ENCODE results near the gene RACGAP1. TPM values are rescaled to one million over a fixed set of nuclear protein-coding genes. Genes with fewer than 3 reads are reported as not detected.
"Not testable (repeated sequence)": the region's sequence is repeated elsewhere in the genome, so short reads cannot be mapped to it uniquely, and the experiment has no call there.

RACGAP1 gene
- total RNA-seq, 1 donor from 2014 or later: 27.2 TPM

DNA sequence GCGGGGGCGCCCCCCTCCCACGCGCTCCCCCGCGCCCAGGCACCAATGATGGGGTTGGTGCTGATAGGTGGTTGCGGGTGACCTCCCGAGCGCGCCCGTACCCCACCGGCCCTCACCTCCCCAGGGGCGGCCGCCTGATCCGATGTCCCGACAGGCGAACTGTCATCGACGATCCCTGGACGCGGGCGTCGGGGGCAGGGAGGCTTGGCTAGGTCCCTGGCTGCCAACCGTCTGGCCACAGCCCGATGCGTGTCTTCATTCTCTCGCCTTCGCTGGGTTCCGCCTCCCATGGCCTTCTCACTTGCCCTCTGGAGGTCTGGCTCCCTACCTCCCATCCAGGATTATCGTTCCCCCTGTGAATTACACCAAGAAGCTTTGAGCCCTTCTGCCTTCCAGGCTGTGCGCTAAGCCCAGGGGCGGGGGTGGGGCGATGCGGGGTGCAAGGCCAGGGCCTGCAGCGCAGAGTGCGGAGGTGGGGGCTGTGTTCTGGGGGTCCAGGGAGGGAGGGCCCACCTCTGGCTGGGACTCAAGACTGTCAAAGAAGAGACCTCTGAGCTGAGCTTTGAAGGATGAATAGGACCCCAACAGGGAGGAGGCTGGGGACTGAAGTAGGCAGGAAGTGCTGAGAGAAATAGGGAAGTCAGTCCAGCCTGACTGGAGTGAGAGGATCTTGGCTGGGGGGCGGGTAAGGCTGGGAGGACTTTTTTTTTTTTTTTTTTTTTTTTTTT lies 7.7 kb upstream of the RACGAP1 start:
- DNase-seq (ENCODE audit: low spot score): peak; percentile 44

DNA sequence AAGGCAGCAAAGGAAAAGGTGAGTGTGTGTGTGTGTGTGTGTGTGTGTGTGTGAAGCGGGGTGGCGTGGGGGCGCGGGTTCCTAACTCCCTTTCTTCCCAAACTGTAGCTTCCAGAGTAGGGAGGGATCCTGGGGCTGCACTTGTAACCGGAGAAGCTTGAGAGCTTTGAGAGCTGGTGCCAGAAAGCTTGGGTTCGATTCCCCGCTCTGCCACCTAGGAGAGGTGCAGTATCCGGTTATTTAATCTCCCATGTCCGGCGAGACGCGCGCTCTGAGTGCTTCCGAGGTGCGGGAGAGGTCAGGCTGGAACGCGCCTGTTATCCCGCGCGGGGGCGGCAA lies 7.2 kb upstream of the RACGAP1 start:
- no peak for DNase-seq (ENCODE audit: low spot score)

GRCh38 chr12:50030449-50030848 lies 5.2 kb upstream of the RACGAP1 start:
- DNase-seq (ENCODE audit: low spot score): not testable (repeated sequence)

DNA sequence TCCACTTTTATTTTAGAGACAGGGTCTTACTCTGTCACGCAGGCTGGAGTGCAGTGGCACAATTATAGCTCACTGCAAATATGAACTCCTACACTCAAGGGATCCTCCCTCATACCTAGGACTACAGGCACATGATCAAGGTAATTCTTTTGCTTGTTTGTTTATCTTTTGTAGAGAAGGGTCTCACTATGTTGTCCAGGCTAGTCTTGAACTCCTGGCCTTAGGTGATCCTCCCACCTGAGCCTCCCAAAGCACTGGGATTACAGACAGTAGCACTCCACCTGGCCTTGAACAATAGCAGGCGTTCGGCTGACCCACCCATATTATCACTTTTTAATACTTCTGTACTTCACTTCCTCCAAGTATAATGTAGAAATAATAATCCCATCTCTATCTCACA lies 1.4 kb upstream of the RACGAP1 start:
- no peak for DNase-seq (ENCODE audit: low spot score)

GRCh38 chr12:50024805-50025186 lies 498 bp downstream of the RACGAP1 start:
- DNase-seq (ENCODE audit: low spot score): no peak

DNA sequence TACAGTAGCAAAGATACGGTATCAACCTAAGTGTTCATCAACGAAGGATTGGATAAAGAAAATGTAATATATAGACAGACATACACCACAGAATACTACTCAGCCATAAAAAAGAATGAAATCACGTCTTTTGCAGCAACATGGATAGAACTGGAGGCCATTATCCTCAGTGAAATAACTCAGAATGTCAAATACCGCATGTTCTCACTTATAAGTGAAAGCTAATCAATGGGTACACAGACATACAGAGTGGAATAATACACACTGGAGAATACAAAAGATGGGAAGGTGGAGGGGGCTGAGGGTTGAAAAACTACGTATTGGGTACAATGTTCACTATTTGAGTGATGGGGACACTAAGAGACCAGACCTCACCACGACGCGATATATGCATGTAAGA lies 1.1 kb downstream of the RACGAP1 start:
- no peak for DNase-seq (ENCODE audit: low spot score)

DNA sequence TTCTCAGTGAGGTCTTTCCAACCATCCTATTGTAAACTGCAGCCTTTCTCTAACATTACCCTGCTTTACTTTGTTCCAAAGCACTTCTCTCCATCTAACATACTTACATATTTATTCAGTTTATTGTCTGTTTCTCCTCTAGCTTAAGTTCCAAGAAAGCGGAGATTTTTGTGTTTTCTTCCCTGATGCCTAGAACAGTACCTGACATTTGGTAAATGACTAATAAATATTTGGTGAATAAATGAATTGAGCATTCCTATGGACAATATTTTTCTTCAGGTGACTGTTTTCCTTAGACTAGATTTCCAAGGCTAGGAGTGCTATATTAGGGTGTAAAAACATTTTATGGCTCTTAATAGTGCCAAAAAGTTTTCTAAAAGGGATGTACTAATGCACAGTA lies 2.4 kb downstream of the RACGAP1 start:
- DNase-seq (ENCODE audit: low spot score): no peak

- DNase-seq (ENCODE audit: low spot score): no peak
Measured at GRCh38 chr12:50021031-50021430, 4.3 kb downstream of the RACGAP1 start.

DNA sequence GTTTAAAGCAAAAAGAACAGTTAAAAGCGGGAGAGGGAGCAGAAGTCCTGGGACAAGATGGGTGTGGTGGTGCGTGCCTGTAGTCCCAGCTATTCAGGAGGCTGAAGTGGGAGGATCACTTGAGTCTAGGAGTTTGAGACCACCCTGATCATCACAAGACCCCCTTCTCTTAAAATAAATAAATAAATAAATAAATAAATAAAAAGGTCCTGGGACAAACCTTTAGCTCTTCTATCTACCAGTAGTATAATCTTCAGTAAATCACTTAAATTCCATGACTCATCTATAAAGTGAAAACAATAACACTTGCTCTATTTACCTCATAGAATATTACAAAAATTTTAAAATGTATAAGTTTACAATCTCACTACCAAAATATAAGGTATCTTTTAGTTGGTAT lies 5.8 kb downstream of the RACGAP1 start:
- no peak for DNase-seq (ENCODE audit: low spot score)

GRCh38 chr12:50018968-50019367 lies 6.3 kb downstream of the RACGAP1 start:
- no peak for DNase-seq (ENCODE audit: low spot score)

- no peak for DNase-seq (ENCODE audit: low spot score)
Measured at GRCh38 chr12:50018154-50018553, 7.1 kb downstream of the RACGAP1 start.

GRCh38 chr12:50017641-50018040 lies 7.7 kb downstream of the RACGAP1 start:
- peak; percentile 56 for DNase-seq (ENCODE audit: low spot score)

DNA sequence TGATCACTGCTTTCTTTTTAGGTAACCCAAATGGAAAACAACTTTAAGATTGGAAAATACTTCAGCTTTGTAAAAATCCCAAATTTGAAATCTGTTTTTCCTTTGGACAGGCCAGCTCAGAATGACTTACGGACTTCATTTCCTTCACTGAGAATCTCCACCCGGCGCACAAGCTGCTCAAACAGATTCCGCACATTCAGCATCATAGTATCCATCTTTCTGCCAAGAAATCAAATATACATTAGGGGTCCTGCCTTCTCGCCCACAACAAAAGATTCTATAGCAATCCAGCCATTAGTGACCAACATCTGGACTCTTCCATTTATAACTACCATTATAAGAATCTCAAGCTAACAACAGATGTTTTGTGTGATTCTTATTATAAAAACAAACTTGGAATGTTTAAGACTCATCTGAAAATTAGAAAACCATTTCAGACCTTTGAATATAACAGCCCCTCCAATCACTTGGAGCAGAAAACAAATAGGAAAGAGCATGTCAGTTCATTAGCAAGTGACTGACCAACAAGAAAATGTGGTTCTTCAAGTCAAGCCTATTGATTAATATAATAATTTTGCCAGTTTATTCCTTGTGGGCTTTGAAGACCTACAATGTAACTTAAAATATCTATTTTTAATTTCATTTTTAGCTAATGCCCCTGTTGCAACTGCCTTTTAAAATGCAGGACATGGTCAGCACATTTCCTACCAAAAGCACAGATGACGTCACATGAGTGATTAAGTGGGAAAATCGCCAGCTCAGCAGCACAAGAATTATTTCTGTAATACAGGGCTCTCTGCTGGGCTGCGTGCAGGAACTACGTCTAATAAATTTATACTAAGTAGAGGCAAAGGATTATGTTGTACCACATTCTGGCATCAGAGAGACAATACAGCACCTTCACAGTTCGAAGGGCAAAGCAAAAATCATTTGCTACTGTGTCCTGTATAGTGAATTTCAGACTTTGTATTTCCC lies 8.5 kb downstream of the RACGAP1 start:
- peak; percentile 88 for DNase-seq (ENCODE audit: low spot score)

GRCh38 chr12:50014342-50014741 lies 11.0 kb downstream of the RACGAP1 start:
- DNase-seq (ENCODE audit: low spot score): no peak

DNA sequence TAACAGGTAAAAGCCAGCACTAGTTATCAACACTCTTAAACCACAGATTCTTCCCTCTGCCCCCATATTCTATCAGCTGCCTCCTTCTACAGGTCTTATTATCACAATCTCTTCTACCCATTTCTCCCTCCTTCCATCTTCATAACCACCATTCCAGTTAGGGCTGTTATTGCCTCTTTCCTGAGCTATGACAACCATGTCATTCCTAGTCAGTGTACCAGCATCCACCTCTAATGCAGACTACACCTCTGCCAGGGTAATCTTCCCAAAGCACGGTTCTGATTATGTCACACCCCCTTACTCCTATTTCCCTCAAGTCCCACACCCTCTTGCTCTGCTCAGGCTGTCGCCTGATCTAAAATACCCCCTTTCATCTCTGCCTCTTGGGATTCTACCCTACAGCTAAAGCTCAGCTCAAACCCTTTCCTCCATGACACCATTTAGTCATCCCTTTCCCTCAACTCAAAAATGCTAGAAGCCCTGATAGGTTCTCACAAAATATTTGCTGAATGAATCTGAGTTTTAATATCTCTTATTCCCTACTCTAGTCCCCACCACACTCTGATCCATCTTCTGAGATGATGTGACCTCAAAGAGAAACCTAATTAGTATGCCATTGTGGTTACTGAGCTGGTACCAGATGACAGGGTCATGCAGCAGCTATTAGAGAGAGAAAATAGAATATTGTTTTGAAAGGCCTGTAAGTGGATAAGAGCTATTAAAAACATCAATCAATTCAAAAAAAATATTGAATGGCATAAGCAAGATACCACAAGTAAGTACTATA lies 11.7 kb downstream of the RACGAP1 start:
- no peak for DNase-seq (ENCODE audit: low spot score)

- no peak for DNase-seq (ENCODE audit: low spot score)
Measured at GRCh38 chr12:50006754-50007442, 18.4 kb downstream of the RACGAP1 start.

DNA sequence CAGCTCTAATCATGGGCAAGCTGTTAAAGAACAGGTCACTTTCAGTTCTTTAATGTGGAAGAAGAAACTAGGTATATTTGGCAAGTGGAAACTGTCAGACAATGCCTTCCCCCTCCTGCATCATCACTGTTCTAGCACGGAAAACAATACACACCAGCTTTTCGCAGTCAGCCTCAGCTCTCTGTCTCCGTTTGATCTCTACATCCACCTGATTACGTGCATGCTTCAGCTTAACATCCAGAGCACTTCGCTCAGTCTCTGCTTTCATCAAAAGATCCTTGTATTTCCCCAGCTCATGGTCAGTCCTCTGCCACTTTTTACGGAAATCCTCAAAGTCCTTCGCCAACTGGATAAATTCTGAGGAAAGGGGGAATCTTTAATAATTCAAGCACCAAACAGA lies 19.0 kb downstream of the RACGAP1 start:
- DNase-seq (ENCODE audit: low spot score): no peak

DNA sequence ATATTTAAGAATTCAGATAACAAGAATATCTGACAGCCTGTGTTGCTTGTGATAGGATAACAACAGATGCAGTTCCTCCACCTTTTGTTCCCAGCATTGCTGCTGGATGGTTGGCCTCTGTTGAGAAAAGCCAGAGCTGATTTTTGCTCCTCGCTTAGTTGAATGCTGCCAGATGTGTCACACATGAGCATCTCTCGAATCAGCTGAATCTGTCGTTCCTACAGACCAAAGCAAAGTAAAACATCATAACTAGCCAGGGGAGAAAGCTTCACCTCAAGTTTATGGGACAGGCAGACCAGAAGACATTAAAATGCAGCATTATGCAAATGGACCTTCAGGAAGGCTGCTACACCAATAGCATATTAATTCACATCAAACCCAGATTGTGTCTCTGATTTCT lies 20.1 kb downstream of the RACGAP1 start:
- peak; percentile 74 for DNase-seq (ENCODE audit: low spot score)

DNA sequence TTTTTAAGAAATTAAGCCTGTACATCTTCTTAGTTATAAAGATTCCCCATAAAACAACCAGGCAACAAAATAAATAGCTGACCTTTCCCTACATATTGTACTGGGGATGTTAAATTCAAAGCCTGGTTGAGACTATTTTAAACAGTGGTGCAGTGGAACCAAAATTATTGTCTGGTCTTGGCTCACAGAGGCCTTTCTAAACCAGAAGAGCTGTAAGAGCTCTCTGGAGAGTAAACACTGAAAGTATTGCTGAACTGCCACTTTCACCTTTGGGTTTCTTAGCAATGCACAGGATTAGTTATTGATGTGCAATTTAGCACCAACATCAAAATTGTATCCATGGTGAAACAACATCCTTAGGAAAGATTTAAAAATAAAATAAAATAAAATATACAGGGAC lies 20.6 kb downstream of the RACGAP1 start:
- DNase-seq (ENCODE audit: low spot score): no peak

GRCh38 chr12:50003595-50003994 lies 21.7 kb downstream of the RACGAP1 start:
- no peak for DNase-seq (ENCODE audit: low spot score)

DNA sequence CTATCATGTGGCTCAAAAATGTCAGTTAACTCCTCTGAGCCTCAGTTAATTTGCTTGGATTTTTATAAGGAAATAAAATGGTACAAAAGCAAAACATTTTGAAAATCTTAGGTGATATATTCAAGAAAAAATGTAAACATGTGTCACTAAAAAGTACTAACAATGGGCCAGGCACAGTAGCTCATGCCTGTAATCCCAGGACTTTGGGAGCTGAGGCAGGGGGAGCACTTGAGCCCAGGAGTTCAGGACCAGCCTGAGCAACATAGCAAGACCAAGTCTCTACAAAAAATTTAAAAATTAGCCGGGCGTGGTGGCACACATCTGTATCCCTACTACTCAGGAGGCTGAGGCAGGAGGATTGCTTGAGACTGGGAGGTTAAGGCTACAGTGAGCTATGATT lies 26.8 kb downstream of the RACGAP1 start:
- DNase-seq (ENCODE audit: low spot score): no peak

GRCh38 chr12:49990273-49990672 lies 35.0 kb downstream of the RACGAP1 start:
- DNase-seq (ENCODE audit: low spot score): no peak
